HG02763 (cell line): ENCODE data around the gene GPC4.
"Not testable (repeated sequence)": the region's sequence is repeated elsewhere in the genome, so short reads cannot be mapped to it uniquely, and the experiment has no call there.

Source experiments
- ATAC-seq: cut with Tn5 transposase; IDR thresholded peaks from one replicate; pipeline ENCODE4 v1.9.1; 2021; ENCODE audit warnings: mild to moderate bottlenecking, moderate library complexity; ENCODE audit not compliant: unreplicated experiment

GPC4 gene

GRCh38 chrX:133369065-133369464 is 46.2 kb downstream of the GPC4 start:
- ATAC-seq = no peak

- ATAC-seq = no peak
Measured at GRCh38 chrX:133366735-133367134, 48.6 kb downstream of the GPC4 start.

DNA sequence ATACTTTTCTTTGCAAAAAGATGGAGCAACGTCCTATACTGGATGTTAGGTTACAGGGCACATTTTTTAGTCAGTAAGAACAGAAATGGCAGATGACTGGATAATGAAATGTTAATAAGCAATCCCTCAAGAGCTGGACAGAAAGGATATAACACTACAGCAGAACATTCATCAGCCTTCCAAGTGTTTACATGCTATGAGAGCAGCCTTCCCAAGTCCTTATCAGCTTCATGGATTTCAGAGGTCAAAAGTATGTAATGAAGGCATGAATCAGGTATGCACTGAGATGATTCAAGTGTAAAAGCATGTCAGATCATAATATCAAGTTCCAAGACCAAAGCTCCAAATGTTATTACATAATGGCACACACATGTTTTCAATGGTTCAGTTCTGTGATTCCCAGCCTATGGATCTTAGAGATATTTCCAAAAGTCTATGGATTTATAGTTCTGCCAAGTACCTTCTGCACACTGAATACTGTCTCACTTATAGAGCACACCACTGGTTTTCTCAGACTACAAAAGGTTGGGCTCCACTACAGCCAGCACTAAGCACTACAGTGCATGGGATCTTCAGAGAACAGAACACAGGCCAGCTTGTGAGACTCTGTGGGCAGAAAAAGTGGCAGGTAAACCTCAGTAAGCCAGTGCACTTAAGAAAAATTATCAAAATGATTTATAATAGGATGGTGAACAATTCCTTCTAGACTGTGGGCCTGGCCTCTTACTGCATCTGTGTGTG is 49.2 kb downstream of the GPC4 start:
- ATAC-seq = no peak

DNA sequence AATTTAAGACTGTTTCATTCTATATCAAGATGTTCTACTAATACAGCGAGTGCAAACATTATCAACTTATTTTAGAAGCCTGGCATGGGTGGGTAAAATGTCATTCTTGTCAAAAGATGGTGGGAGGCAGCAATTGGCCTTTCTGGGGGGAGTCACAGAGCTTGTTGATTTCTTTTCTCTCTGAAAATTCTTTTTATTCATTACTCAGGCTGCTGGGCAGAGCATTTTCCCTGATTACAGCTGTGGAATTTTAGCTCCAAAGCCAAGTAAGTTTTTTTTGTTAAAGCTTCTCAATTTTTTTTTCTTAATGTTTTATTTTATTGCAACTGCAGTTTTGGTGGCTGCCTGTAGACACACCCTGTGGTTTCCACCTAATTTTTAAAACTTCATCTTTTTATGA is 50.4 kb downstream of the GPC4 start:
- ATAC-seq = no peak

GRCh38 chrX:133364196-133364595 is 51.1 kb downstream of the GPC4 start:
- no peak for ATAC-seq

GRCh38 chrX:133362538-133362937 is 52.8 kb downstream of the GPC4 start:
- ATAC-seq = no peak

DNA sequence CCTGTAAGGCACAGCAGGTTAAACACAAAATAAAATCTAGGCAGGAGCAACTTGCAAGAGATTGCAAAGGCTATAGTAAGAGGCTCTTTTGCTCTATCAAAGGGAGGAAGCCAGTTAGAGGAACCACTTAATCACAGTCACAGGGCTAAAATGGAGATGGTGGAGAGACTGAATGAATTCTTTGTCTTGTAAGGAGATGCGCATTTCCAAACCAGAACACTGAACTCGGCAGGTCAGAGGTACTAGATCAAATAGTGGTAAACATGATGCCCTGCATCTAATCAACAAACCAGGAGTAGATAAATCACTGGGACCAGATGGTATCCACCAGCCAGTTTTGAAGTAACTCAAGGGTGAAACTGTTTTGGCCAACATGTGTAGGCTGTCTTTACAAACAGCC is 55.8 kb downstream of the GPC4 start:
- no peak for ATAC-seq

DNA sequence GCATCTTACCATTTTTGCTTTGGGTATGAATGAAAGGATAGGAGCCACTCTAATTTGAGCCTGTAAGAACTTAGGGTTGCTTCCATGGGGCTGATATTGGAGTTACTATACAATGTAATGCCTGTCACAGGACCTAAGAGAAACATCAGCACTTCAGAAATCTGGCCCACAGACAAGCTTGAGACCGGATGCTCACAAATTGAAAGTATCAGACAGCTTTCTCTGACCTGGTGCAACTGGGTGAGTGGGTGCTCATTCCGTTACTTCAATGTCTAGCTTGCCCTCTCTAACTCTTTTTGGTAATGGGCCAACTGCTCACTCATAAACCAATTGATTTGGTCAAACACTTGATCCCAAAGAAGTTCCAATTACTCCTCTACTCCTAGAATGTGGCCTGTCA is 62.1 kb downstream of the GPC4 start:
- no peak for ATAC-seq

DNA sequence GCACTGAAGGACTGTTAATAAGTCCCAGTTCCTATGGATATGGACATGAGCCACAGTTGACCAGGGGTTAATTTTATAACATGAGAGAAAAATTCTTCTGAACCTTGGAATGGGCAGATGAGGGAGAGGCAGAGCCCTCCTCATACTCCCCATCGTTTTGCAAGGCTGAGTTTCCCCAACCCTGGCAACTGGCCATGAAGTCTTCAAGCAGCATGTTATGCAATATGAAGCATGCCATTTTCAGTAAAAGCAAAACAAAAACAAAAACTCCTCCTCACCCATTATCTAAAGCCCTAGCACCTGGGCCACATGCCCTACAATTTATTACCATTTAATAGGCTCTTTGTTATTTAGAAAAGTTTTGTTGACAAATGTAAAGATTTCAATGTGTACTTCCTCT is 64.5 kb downstream of the GPC4 start:
- no peak for ATAC-seq

DNA sequence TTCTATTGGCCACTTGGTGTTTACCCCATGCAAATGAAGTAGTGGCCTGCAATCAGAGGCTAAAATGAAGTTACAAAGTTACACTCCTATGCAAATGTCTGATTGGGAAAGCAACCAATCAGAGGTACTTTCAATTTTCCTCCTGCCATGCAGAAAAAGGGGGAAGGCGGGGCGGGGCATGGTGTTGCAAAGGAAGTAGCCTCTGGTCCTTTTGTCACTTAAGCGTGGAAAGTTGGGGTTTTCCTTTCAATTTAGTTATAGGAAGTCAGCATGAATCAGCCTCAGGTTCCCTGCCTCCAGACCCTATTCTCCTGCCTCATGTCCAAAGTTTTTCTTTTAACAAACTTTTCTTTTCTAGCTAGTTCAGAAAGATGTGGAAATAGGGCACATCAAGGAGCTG is 69.3 kb downstream of the GPC4 start:
- no peak for ATAC-seq

DNA sequence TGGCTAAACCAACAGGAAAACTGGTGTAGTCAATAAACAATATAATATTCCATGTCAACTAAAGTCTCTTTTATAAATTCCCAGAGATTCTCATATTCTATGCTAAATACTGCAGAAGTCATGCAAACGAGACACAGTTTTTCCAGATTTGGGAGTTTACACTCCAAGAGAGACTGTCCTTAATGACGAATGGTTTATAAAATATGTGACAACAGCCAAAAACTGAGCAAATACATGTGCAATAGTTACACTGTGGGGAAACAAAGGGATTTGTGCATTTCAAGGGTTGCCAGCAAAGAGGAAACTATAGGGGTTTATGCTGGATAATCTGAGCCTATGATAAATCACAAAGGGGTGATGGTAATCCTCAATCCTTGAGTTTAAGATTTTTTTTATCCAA is 75.7 kb downstream of the GPC4 start:
- no peak for ATAC-seq

GRCh38 chrX:133337250-133337649 is 78.0 kb downstream of the GPC4 start:
- ATAC-seq = no peak

GRCh38 chrX:133335027-133335426 is 80.3 kb downstream of the GPC4 start:
- no peak for ATAC-seq

DNA sequence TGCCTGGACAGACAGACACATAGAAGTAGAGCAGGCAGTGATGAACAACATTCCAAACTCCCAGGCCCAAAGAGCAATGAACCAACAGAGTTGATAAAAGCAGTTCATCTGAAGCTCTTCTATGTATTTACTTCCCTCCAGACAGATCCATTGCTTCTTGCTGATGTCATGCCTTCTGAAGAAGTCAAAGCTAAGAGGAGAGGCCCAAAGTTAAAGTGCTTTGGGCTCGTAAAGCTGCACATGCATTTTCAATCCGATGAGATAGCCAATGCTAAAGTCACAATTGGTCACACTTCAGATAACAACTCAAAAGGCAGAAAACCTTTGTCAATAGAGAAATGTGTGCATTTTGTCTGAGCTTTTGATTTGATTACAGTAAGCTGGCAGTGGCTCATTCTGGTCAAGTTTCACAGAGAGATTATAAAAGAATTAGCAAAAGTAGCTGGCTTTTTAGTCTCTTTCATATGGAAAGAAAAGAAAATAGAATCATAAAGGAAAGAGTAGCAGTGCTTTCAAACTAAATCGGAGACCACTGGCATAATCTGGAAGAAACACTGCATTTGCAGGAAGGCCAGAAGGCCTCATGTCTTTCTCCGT is 82.0 kb downstream of the GPC4 start:
- no peak for ATAC-seq

DNA sequence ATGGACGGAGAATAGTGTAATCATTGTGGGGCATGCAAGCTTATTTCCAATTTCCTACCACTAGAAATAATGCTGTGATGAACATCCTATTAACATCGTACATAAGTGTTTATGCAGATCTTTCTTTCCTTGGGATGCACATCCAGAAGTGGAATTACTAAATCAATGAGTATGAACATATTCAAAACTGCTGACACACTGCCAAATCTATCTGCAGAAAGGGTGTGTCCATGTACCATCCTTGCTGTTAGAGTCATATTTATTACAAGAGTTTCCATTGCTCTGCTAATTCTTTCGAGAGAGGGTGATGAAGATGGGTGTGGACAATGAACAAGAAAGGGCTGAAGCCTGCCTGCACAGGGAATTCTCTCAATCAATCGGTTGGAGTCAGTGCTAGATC is 82.6 kb downstream of the GPC4 start:
- ATAC-seq = no peak

GRCh38 chrX:133330956-133331355 is 84.3 kb downstream of the GPC4 start:
- no peak for ATAC-seq

DNA sequence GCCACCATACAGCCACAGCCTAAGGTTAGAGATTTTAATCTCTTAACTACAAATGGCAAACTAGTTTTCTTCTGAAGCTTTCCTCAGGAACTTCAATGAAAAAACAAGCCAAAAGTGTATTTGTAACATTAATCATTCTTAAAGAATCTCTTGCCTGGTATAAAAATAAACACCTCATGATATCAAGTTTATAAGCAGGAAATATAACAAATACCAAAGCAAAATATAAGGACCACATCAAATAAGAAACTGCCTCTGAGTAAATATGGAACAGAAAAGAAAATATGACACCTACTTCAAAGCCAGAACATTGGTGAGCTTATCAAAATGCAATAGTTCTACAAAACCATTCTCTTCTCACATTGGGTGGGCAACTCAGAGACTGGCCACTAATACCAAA is 89.9 kb downstream of the GPC4 start:
- no peak for ATAC-seq

- no peak for ATAC-seq
Measured at GRCh38 chrX:133323431-133323830, 91.9 kb downstream of the GPC4 start.

GRCh38 chrX:133322269-133322668 is 93.0 kb downstream of the GPC4 start:
- not testable (repeated sequence) for ATAC-seq

DNA sequence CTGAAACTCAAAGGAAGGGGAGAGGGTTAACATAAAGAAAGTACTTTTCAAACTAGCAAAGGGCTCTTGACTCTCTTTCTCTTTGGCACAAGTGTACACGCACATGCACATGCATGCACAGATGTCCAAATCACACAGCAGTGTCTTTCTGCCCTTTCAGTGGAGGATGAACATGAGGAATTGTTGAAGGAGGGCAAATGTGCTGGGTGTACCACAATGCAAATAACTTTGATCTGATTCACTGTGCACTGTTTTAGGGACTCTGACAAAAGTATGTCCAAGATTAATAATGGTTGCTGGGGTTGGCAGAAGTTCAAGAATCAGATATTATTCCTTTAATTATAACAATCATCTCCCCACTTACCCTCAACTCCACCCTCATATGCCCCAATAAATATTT is 93.8 kb downstream of the GPC4 start:
- no peak for ATAC-seq

GRCh38 chrX:133314281-133314680 is 101.0 kb downstream of the GPC4 start:
- no peak for ATAC-seq

DNA sequence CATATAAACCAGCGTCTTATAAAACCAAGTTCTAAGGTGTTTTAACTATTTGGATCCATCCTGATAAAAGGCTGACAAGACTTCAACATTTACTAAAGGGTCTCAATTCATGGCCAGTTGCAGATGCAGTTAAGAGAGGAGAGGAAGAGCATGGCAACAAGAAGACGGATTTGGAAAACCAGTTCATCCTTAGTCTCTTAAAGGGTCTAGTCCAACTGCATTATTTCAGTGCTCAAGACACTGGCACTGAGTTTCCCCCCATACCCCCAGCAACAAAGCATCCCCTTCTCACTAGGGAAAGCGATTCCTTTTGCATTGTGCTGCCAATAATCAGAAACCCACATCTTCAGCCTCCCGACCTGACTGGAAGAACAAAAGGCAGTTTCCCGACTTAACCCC is 106.8 kb downstream of the GPC4 start:
- no peak for ATAC-seq
